Caco-2 (cell line): ENCODE measurements around the gene CD14. TPM values are rescaled to one million over a fixed set of nuclear protein-coding genes. Genes with fewer than 3 reads are reported as not detected.
A peak's percentile ranks its signal among the peaks of the same experiment; 100 is the strongest.

ENCODE experiments used
- BruUV-seq: library from RNA; stranded (reverse); fragments of 400-500 nt; replicated peaks from 2 replicates; lab custom pipeline; 2021; lab: Mats Ljungman, UMichigan
- CTCF ChIA-PET: fragments of 300-600 bp; sonication (Branson Sonifier 250); formaldehyde crosslinking; loops from one replicate; lab custom pipeline; 2022; ENCODE audit warnings: antibody characterized with exemption; lab: Charles Lee
- POLR2A ChIA-PET: fragments of 300-600 bp; sonication (Branson Sonifier 250); formaldehyde crosslinking; loops from one replicate; lab custom pipeline; 2022; ENCODE audit warnings: antibody characterized with exemption; lab: Charles Lee
- DNase-seq, 2 experiments: peaks; one replicate each; pipeline versions ENCODE4 v3.0.0 to v3.0.0-alpha.2; 2020 to 2022
- H3K27me3 ChIP-seq: replicated peaks from 2 replicates; pipeline ENCODE4 v1.6.0; 2011; ENCODE audit warnings: low read length; ENCODE audit not compliant: control insufficient read depth, insufficient read depth
- H3K36me3 ChIP-seq: 2 replicates; pipeline ENCODE4 v1.5.1; 2011; ENCODE audit warnings: low read length; ENCODE audit not compliant: control insufficient read depth, insufficient read depth
- H3K4me1 ChIP-seq: fragments of 250-450 bp; sonication (Bioruptor Pico); 2 replicates; pipeline ENCODE4 v1.5.1; 2020; ENCODE audit warnings: mild to moderate bottlenecking
- H3K4me3 ChIP-seq: 2 replicates; pipeline ENCODE4 v1.5.1; 2011; ENCODE audit warnings: low read depth, mild to moderate bottlenecking, control low read depth, low read length
- H3K9me3 ChIP-seq: fragments of 250-450 bp; sonication (Bioruptor Pico); 2 replicates; pipeline ENCODE4 v1.5.1; 2020; ENCODE audit warnings: mild to moderate bottlenecking, moderate library complexity
- H3K27ac Mint-ChIP-seq: one replicate; pipeline ENCODE4 v1.8.0; 2022; ENCODE audit warnings: mixed read lengths; ENCODE audit not compliant: unreplicated experiment
- H3K27me3 Mint-ChIP-seq: one replicate; pipeline ENCODE4 v1.8.0; 2022; ENCODE audit warnings: mixed read lengths; ENCODE audit not compliant: insufficient read depth, unreplicated experiment
- H3K36me3 Mint-ChIP-seq: one replicate; pipeline ENCODE4 v1.8.0; 2022; ENCODE audit warnings: mild to moderate bottlenecking, mixed read lengths; ENCODE audit not compliant: insufficient read depth, unreplicated experiment
- H3K4me1 Mint-ChIP-seq: one replicate; pipeline ENCODE4 v1.8.0; 2022; ENCODE audit warnings: low read depth, mixed read lengths; ENCODE audit not compliant: unreplicated experiment
- H3K4me3 Mint-ChIP-seq: one replicate; pipeline ENCODE4 v1.8.0; 2022; ENCODE audit warnings: mild to moderate bottlenecking, moderate library complexity, mixed read lengths; ENCODE audit not compliant: unreplicated experiment
- H3K9me3 Mint-ChIP-seq: one replicate; pipeline ENCODE4 v1.8.0; 2022; ENCODE audit warnings: mixed read lengths; ENCODE audit not compliant: unreplicated experiment
- intact Hi-C: fragments of 100-400 bp; cut with micrococcal nuclease; formaldehyde crosslinking; loops from one replicate; pipeline ENCODE4 v1.10.0; 2022; ENCODE audit not compliant: unreplicated experiment
- total RNA-seq: library from RNA; stranded (reverse); gene quantifications from 2 replicates; pipeline ENCODE4 v1.2.3, GENCODE V29; 2022
- TF ChIP-seq, protein P1 (sequence below), 2 experiments: fragments of 200-600 bp in 1 of 2; IDR thresholded peaks; 1 replicate in 1 of 2; 2 replicates in 1 of 2; pipeline versions ENCODE4 v1.5.1 to v1.8.0; 2011 to 2022; ENCODE audit warnings: antibody characterized with exemption in 1 of 2, control low read depth in 1 of 2, inconsistent platforms in 1 of 2, low read depth in 1 of 2, low read length in 1 of 2, mild to moderate bottlenecking in 1 of 2, moderate library complexity in 1 of 2; ENCODE audit not compliant: insufficient read depth in 1 of 2, severe bottlenecking in 1 of 2, unreplicated experiment in 1 of 2

CD14 gene
- total RNA-seq, 1 experiment from 2014 or later, result 13.3 TPM

GRCh38 chr5:140658870-140659269 is 25.9 kb upstream of the CD14 start:
- intact Hi-C loops, result no loop called here
- no peak overlapping the region for H3K4me3 ChIP-seq
- H3K27me3 Mint-ChIP-seq, result no peaks in the 10 kb centered on the region
- ChIA-PET CTCF (no interaction called here), POLR2A (no interaction called here)
- peaks cover 9% of the 10 kb centered on the region for H3K36me3 ChIP-seq
- H3K9me3 ChIP-seq, result no peaks in the 10 kb centered on the region
- no peaks in the 10 kb centered on the region for H3K4me1 ChIP-seq
- TF ChIP-seq, protein P1, sequence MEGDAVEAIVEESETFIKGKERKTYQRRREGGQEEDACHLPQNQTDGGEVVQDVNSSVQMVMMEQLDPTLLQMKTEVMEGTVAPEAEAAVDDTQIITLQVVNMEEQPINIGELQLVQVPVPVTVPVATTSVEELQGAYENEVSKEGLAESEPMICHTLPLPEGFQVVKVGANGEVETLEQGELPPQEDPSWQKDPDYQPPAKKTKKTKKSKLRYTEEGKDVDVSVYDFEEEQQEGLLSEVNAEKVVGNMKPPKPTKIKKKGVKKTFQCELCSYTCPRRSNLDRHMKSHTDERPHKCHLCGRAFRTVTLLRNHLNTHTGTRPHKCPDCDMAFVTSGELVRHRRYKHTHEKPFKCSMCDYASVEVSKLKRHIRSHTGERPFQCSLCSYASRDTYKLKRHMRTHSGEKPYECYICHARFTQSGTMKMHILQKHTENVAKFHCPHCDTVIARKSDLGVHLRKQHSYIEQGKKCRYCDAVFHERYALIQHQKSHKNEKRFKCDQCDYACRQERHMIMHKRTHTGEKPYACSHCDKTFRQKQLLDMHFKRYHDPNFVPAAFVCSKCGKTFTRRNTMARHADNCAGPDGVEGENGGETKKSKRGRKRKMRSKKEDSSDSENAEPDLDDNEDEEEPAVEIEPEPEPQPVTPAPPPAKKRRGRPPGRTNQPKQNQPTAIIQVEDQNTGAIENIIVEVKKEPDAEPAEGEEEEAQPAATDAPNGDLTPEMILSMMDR (IDR thresholded peaks at IDR 0.05; ENCODE audit: insufficient read depth in 1 of 2, low read depth in 1 of 2, low read length in 1 of 2, severe bottlenecking in 1 of 2, unreplicated experiment in 1 of 2), result no peak
- no peak for DNase-seq
- no peak overlapping the region for H3K27ac Mint-ChIP-seq
- H3K4me1 Mint-ChIP-seq, result peaks cover 6% of the 10 kb centered on the region
- peaks cover 71% of the 10 kb centered on the region for H3K36me3 Mint-ChIP-seq
- H3K9me3 Mint-ChIP-seq, result no peaks in the 10 kb centered on the region
- no peaks in the 10 kb centered on the region for H3K27me3 ChIP-seq
- no TSS peak for BruUV-seq
- no peak overlapping the region for H3K4me3 Mint-ChIP-seq

GRCh38 chr5:140647042-140647419 is 14.1 kb upstream of the CD14 start:
- intact Hi-C loops, result loop anchor here (1.0 to 10.0 kb wide), 6 partner anchors 8 to 432 kb away; partner anchors contain the start of genes APBB3, HARS1, HARS2 and SLC35A4
- Mint-ChIP-seq H3K27me3 (no peaks in the 10 kb centered on the region), H3K27ac (peak overlapping the region; percentile 96), H3K4me3 (peak overlapping the region; percentile 96), H3K9me3 (no peaks in the 10 kb centered on the region), H3K36me3 (peaks cover 85% of the 10 kb centered on the region), H3K4me1 (peaks cover 6% of the 10 kb centered on the region)
- TF ChIP-seq, protein P1 (IDR thresholded peaks at IDR 0.05; ENCODE audit: insufficient read depth in 1 of 2, low read depth in 1 of 2, low read length in 1 of 2, severe bottlenecking in 1 of 2, unreplicated experiment in 1 of 2), result no peak
- Histone ChIP-seq H3K9me3 (no peaks in the 10 kb centered on the region), H3K27me3 (no peaks in the 10 kb centered on the region), H3K4me1 (no peaks in the 10 kb centered on the region), H3K4me3 (peak overlapping the region; percentile 73), H3K36me3 (no peaks in the 10 kb centered on the region)
- BruUV-seq, result no TSS peak
- ChIA-PET CTCF (interaction anchor here (0.7 to 1.9 kb wide), 7 partner anchors 8 to 274 kb away, joined by 3 to 10 read pairs (median 4); partner anchors contain the start of genes EIF4EBP3 and TMCO6), POLR2A (interaction anchor here (0.7 to 2.4 kb wide), 14 partner anchors 9 to 386 kb away, joined by 3 to 32 read pairs (median 7); partner anchors contain the start of genes EIF4EBP3, HBEGF, SRA1 and TMCO6)
- peak in 1 of 2 experiments; percentile 28 for DNase-seq

DNA sequence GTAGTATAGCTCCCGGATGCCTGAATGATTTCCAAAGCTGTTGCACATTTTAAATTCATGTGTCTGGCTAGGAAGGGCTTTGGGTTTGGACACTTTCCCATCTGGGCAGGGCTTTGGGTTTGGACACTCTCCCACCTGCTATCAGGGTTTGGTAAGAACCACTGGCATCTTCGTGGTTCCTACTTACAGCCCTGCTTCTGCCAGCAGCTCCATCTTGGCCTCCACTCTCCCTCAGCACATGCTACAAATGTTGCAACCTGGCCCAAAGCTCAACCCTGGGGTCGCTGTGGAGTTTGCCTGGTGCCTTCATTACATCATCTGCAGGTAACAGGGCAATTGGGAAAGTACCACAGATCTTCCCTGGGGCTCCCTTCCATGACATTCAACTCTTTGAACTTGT is 9.7 kb upstream of the CD14 start:
- peaks cover 4% of the 10 kb centered on the region; the same call in 1 of the 2 replicates for H3K36me3 ChIP-seq
- ChIA-PET POLR2A (no interaction called here), CTCF (interaction anchor here (0.5 kb wide), 1 partner anchor 78 kb away, joined by 3 read pairs; no protein-coding TSS in a partner anchor)
- H3K27me3 ChIP-seq, result no peaks in the 10 kb centered on the region
- Mint-ChIP-seq H3K4me3 (no peak overlapping the region), H3K9me3 (no peaks in the 10 kb centered on the region), H3K27ac (no peak overlapping the region), H3K36me3 (peaks cover 54% of the 10 kb centered on the region), H3K27me3 (no peaks in the 10 kb centered on the region), H3K4me1 (peaks cover 24% of the 10 kb centered on the region)
- TF ChIP-seq, protein P1 (IDR thresholded peaks at IDR 0.05; ENCODE audit: insufficient read depth in 1 of 2, low read depth in 1 of 2, low read length in 1 of 2, severe bottlenecking in 1 of 2, unreplicated experiment in 1 of 2), result no peak
- intact Hi-C loops, result loop anchor here (10.0 kb wide), 1 partner anchor 428 kb away; no protein-coding TSS in a partner anchor
- H3K4me1 ChIP-seq, result peaks cover 7% of the 10 kb centered on the region
- no peak overlapping the region for H3K4me3 ChIP-seq
- no peak for DNase-seq
- no peaks in the 10 kb centered on the region for H3K9me3 ChIP-seq
- no TSS peak for BruUV-seq
